ENCODE results near the gene NSUN3.

The NSUN3 gene

GRCh38 chr3:94132777-94133176 is 69.9 kb downstream of the NSUN3 start:
- DNase-seq: no peak

GRCh38 chr3:94136133-94136532 is 73.3 kb downstream of the NSUN3 start:
- no peak for DNase-seq

- no peak for DNase-seq
These were observed 74.5 kb downstream of the NSUN3 start for GRCh38 chr3:94137377-94137776.

DNA sequence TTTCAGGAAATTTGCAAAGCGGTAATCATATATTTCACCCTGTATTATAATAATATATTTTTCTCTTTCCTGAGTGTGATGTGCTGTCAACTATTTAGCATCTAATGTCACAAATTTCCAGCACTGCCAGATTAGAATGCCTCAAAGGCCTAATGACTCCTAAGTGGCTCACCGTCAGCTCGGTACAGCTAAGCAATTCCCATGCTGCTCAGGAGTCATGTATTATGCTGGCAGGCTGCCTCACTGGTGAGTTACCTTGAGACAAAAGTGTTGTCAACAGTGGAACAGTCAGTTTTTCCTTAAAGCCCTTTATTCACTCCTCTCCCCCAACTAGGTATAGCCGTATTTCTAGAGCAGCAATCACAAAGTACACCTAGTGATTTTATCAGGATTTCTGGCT is 83.6 kb downstream of the NSUN3 start:
- DNase-seq: no peak

GRCh38 chr3:94147012-94147411 is 84.2 kb downstream of the NSUN3 start:
- DNase-seq: no peak

DNA sequence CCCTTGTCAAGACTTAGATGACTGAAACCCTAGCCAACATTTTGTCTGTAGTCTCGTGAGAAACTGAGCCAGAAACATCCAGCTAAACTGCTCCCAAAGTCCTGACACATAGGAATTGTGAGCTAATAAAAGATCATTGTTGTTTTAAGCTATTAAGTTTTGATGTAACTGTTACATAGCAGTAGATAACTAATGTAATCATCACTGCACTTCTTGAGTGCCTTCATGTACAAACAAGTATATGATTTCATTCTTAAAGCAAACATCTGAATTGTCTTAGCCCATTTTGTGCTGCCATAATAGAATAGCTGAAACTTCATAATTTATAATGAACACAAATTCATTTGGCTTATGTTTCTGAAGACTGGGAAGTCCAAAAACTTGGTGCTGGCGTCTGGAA is 87.3 kb downstream of the NSUN3 start:
- DNase-seq: no peak

DNA sequence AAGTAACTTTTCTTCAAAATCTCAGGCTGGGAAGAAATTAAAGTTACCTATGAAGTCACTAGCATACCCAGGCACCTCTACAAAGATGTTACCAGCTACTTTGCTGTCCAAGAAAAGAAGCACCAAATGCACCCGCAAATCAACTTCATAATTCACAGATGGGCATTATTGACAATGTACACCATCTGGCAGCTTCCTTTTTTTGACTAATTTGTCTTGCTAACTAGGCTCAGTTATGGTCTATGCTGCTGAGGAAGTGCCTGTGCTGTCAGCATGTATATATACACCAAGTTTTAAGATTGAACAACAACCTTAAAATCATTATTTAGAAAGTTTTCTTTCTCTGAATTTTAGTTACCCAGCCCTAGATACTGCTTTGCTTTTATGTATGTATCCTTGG is 93.8 kb downstream of the NSUN3 start:
- DNase-seq: no peak

GRCh38 chr3:94158512-94158911 is 95.7 kb downstream of the NSUN3 start:
- no peak for DNase-seq

- no peak for DNase-seq
These were observed 96.4 kb downstream of the NSUN3 start for GRCh38 chr3:94159062-94159828.

DNA sequence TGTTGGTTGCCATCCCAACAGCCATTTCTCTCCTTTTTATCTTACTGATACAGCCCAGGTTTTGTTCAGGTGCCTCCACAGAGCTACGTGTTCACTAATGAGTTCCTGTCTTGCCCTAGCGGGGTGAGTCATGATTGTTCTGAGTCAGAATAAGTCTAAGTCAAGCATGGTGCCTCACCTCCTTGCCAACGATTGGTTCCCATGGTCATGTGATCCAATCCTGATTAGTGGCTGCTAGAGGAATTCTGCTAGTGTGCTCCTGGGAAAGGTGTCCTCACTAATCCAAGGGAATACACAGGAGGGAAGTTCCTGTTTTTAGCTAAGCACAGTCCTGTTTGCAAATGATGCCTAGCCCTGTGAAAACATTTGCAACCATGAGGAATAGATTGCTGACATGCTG is 99.8 kb downstream of the NSUN3 start:
- no peak for DNase-seq

DNA sequence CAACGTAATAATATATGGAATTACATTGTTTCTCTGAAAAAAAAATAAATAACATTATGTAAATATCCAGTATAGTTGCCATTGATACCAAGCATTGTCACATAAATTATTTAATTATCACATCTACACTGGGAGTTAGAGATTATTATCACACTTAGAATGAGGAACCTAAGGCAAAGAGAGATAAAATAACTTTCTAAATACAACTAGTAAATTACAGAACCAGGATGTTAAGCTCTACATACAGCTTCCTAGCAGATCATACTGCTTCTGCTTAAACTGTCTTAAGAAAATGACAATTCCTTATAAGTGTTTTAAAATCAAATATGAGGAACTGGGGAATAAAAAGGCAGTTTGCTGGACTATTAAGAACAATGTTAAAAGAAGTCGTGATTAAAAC is 104.5 kb downstream of the NSUN3 start:
- no peak for DNase-seq

- no peak for DNase-seq
These were observed 104.9 kb downstream of the NSUN3 start for GRCh38 chr3:94167796-94168195.

GRCh38 chr3:94171954-94172353 is 109.1 kb downstream of the NSUN3 start:
- DNase-seq: no peak

- DNase-seq: no peak
These were observed 109.9 kb downstream of the NSUN3 start for GRCh38 chr3:94172695-94173310.

- no peak for DNase-seq
These were observed 111.0 kb downstream of the NSUN3 start for GRCh38 chr3:94173673-94174434.

GRCh38 chr3:94175677-94176076 is 112.8 kb downstream of the NSUN3 start:
- no peak for DNase-seq

DNA sequence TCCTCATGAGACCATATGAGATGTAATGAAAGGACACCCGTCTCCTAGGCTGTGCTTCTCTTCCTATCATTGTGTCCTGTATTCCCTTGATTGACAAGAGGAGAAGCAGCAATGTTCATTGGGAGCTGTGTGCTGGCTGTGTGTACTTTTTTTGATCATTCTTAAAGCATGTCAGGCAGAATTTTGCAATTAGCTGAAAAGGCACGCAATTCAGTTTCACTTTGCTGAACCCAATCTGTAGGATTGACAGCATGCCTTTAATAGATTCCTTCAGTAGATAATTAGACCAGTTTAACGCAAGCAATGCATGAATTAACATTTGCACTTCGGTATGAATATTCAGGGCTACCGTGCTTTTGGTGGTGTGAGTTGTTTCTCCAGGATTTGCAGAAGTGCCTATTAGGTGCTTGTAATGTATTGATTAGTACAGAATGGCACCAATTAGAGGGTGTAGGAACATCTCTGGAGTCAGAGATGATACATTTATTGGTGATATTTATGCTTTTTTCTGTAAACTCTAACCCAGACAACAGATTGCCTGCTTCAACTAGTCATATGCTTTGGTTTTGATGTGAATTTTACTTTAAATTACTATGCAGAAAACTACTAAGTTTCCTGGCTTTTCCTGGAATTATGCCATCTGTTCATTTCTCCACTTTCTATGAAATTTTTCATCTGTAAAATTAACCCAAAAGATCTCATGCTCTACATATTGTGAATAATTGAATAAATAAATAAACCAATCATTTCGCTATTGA is 114.3 kb downstream of the NSUN3 start:
- no peak for DNase-seq

Data from stimulated activated CD4-positive, alpha-beta T cell treated with anti-CD3 and anti-CD28 coated beads, Interleukin-4, amount 100 ng/mL, for 1 hour (primary cell).